Nephron progenitor cell (in vitro differentiated cells): ENCODE results near the gene NKX6-2.
"Not testable (repeated sequence)": the region's sequence is repeated elsewhere in the genome, so short reads cannot be mapped to it uniquely, and the experiment has no call there.

Source experiments
- DNase-seq: peaks from one replicate; pipeline ENCODE4 v3.0.0; 2021
- H3K27ac Mint-ChIP-seq: 2 replicates; pipeline ENCODE4 v1.8.0; 2021; ENCODE audit warnings: mild to moderate bottlenecking, moderate library complexity, mixed read lengths
- H3K27me3 Mint-ChIP-seq: 2 replicates; pipeline ENCODE4 v1.8.0; 2021; ENCODE audit warnings: mild to moderate bottlenecking, low read depth, mixed read lengths; ENCODE audit not compliant: poor library complexity
- H3K36me3 Mint-ChIP-seq: 2 replicates; pipeline ENCODE4 v1.8.0; 2021; ENCODE audit warnings: low read depth, mixed read lengths
- H3K4me1 Mint-ChIP-seq: 2 replicates; pipeline ENCODE4 v1.8.0; 2021; ENCODE audit warnings: mixed read lengths
- H3K4me3 Mint-ChIP-seq: 2 replicates; pipeline ENCODE4 v1.8.0; 2021; ENCODE audit warnings: mild to moderate bottlenecking, moderate library complexity, mixed read lengths
- H3K9me3 Mint-ChIP-seq: 2 replicates; pipeline ENCODE4 v1.8.0; 2021; ENCODE audit warnings: mild to moderate bottlenecking, moderate library complexity, mixed read lengths
- CTCF ChIP-seq: fragments of 200-600 bp; sonication (generic); IDR thresholded peaks from 2 replicates; pipeline ENCODE4 v1.5.0; 2021; ENCODE audit warnings: antibody characterized with exemption

Gene NKX6-2

GRCh38 chr10:132745971-132746370 lies 40.0 kb downstream of the NKX6-2 start:
- no peaks in the 10 kb centered on the region for H3K9me3 Mint-ChIP-seq
- no peak for TF ChIP-seq CTCF
- no peak overlapping the region for H3K4me3 Mint-ChIP-seq
- H3K4me1 Mint-ChIP-seq, result peaks cover 72% of the 10 kb centered on the region
- DNase-seq, result no peak
- no peaks in the 10 kb centered on the region for H3K36me3 Mint-ChIP-seq
- no peak overlapping the region for H3K27ac Mint-ChIP-seq
- H3K27me3 Mint-ChIP-seq, result peaks cover 25% of the 10 kb centered on the region

GRCh38 chr10:132745511-132745910 lies 40.4 kb downstream of the NKX6-2 start:
- peaks cover 72% of the 10 kb centered on the region for H3K4me1 Mint-ChIP-seq
- no peak for TF ChIP-seq CTCF

GRCh38 chr10:132744839-132745238 lies 41.1 kb downstream of the NKX6-2 start:
- no peak for TF ChIP-seq CTCF
- no peak for DNase-seq
- Mint-ChIP-seq H3K4me3 (no peak overlapping the region), H3K4me1 (peaks cover 66% of the 10 kb centered on the region), H3K36me3 (peaks cover 8% of the 10 kb centered on the region), H3K9me3 (no peaks in the 10 kb centered on the region), H3K27me3 (peaks cover 33% of the 10 kb centered on the region), H3K27ac (no peak overlapping the region)

More at GRCh38 chr10:132745511-132745910, 40.4 kb downstream of the NKX6-2 start:
- Mint-ChIP-seq H3K9me3 (no peaks in the 10 kb centered on the region), H3K27me3 (peaks cover 29% of the 10 kb centered on the region), H3K27ac (no peak overlapping the region), H3K36me3 (peaks cover 3% of the 10 kb centered on the region), H3K4me3 (no peak overlapping the region)
- no peak for DNase-seq

GRCh38 chr10:132743925-132744490 lies 41.9 kb downstream of the NKX6-2 start:
- peaks cover 57% of the 10 kb centered on the region for H3K4me1 Mint-ChIP-seq
- no peak overlapping the region for H3K4me3 Mint-ChIP-seq
- no peak for TF ChIP-seq CTCF
- H3K36me3 Mint-ChIP-seq, result peaks cover 8% of the 10 kb centered on the region
- H3K9me3 Mint-ChIP-seq, result no peaks in the 10 kb centered on the region
- H3K27me3 Mint-ChIP-seq, result peaks cover 30% of the 10 kb centered on the region
- H3K27ac Mint-ChIP-seq, result no peak overlapping the region
- no peak for DNase-seq

- H3K27me3 Mint-ChIP-seq, result peaks cover 32% of the 10 kb centered on the region
- not testable (repeated sequence) for H3K27ac Mint-ChIP-seq, H3K36me3 Mint-ChIP-seq, H3K4me3 Mint-ChIP-seq, DNase-seq, H3K9me3 Mint-ChIP-seq
- H3K4me1 Mint-ChIP-seq, result peaks cover 51% of the 10 kb centered on the region
Measured at GRCh38 chr10:132743196-132743924, 42.6 kb downstream of the NKX6-2 start.

GRCh38 chr10:132742837-132743194 lies 43.1 kb downstream of the NKX6-2 start:
- H3K27ac Mint-ChIP-seq, result no peak overlapping the region
- peaks cover 45% of the 10 kb centered on the region for H3K4me1 Mint-ChIP-seq
- H3K27me3 Mint-ChIP-seq, result peaks cover 31% of the 10 kb centered on the region
- no peak overlapping the region for H3K4me3 Mint-ChIP-seq
- TF ChIP-seq CTCF, result no peak
- no peaks in the 10 kb centered on the region for H3K9me3 Mint-ChIP-seq
- DNase-seq, result peak; percentile 45
- peaks cover 8% of the 10 kb centered on the region for H3K36me3 Mint-ChIP-seq
